Uterus (tissue), 2 donors: Measurements from ENCODE around the gene COL5A3.

Source experiments
- POLR2A ChIP-seq, 2 donors: fragments of 450-650 bp; IDR thresholded peaks; one replicate each; pipeline ENCODE4 v1.6.1; 2016; ENCODE audit warnings: antibody characterized with exemption in 2 of 2, mild to moderate bottlenecking in 1 of 2, moderate library complexity in 1 of 2
- TF ChIP-seq, protein P1 (sequence below), 4 experiments: fragments of 200-600 bp in 2 of 4; fragments of 450-650 bp in 2 of 4; sonication (generic) in 2 of 4; IDR thresholded peaks; one replicate each; pipeline ENCODE4 v1.5.1; 2016 to 2019; ENCODE audit warnings: antibody characterized with exemption in 4 of 4, mild to moderate bottlenecking in 2 of 4, moderate library complexity in 1 of 4

GRCh38 chr19:10037809-10038208, 27.5 kb upstream of the COL5A3 start:
- TF ChIP-seq, protein P1, sequence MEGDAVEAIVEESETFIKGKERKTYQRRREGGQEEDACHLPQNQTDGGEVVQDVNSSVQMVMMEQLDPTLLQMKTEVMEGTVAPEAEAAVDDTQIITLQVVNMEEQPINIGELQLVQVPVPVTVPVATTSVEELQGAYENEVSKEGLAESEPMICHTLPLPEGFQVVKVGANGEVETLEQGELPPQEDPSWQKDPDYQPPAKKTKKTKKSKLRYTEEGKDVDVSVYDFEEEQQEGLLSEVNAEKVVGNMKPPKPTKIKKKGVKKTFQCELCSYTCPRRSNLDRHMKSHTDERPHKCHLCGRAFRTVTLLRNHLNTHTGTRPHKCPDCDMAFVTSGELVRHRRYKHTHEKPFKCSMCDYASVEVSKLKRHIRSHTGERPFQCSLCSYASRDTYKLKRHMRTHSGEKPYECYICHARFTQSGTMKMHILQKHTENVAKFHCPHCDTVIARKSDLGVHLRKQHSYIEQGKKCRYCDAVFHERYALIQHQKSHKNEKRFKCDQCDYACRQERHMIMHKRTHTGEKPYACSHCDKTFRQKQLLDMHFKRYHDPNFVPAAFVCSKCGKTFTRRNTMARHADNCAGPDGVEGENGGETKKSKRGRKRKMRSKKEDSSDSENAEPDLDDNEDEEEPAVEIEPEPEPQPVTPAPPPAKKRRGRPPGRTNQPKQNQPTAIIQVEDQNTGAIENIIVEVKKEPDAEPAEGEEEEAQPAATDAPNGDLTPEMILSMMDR (IDR thresholded peaks at IDR 0.05): no peak
- TF ChIP-seq POLR2A (IDR thresholded peaks at IDR 0.05): no peak
